ENCODE results near the gene MAP1S.

GRCh38 chr19:17726136-17726741 lies 7.0 kb downstream of the MAP1S start:
- TF ChIP-seq FOXA1 (IDR thresholded peaks at IDR 0.05) (no peak), BHLHE40 (IDR thresholded peaks at IDR 0.05; ENCODE audit: borderline replicate concordance) (no peak), TARDBP (IDR thresholded peaks at IDR 0.05) (no peak), SUZ12 (IDR thresholded peaks at IDR 0.05) (no peak), CTBP1 (IDR thresholded peaks at IDR 0.05; ENCODE audit: borderline replicate concordance) (no peak)

Data from HEK293T (cell line).